ENCODE results near the gene ESYT1. TPM values are rescaled to one million over a fixed set of nuclear protein-coding genes. Genes with fewer than 3 reads are reported as not detected.
A peak's percentile ranks its signal among the peaks of the same experiment; 100 is the strongest.

The ESYT1 gene
- total and polyA plus RNA-seq, 9 of the 15 experiments (the other 6 are each of a cell fraction or from before 2014, with no cell fraction given) = 132 to 420 (median 164) TPM

DNA sequence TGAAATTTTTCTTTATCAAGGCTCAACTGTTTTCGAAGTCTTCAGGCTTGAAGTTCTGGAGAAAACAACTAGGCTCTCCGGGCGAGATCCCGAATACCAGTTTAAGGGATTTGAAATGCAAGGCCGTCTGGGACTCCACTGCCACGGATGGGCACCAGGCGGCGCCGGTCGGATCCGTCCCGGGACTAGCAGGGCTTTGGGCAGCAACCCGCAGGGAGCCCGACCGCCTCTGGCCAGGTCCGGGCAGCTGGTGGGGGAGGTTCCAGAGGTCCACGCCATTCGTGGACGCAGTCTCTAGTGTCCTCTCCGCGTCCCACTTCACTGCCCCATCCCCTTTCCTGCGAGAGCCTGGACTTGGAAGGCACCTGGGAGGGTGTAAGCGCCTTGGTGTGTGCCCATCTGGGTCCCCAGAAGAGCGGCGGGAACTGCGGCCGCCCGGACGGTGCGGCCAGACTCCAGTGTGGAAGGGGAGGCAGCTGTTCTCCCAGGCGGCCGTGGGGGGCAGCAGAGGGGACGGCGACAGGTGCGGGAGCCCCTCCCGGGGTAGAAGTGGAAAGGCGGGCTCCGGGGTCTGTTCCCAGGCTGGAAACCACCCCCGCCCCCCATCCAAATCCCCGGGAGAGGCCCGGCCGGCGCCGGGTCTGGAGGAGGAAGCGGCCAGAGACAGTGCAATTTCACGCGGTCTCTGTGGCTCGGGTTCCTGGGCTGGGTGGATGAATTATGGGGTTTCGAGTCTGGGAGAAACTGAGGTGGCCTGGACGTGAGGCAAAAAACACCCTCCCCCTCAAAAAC is 48.9 kb upstream of the ESYT1 start (continued):
- no peak for TF ChIP-seq ZBTB49 (CRISPR knock-in tag; IDR thresholded peaks at IDR 0.05; ENCODE audit: borderline replicate concordance)
- no peak for TF ChIP-seq MCM2 (IDR thresholded peaks at IDR 0.05; ENCODE audit: low read depth)
- no peak for TF ChIP-seq ZNF311 (CRISPR knock-in tag; IDR thresholded peaks at IDR 0.05)
- no peak for TF ChIP-seq SLC30A9 (CRISPR knock-in tag; IDR thresholded peaks at IDR 0.05)
- peak; percentile 79 for TF ChIP-seq HMGN3 (IDR thresholded peaks at IDR 0.05; ENCODE audit: borderline replicate concordance, extremely low read depth, insufficient read length, low read depth, low read length)
- no peak for TF ChIP-seq SOX6 (IDR thresholded peaks at IDR 0.05)
- TF ChIP-seq RCOR1 (IDR thresholded peaks at IDR 0.05; ENCODE audit: borderline replicate concordance in 1 of 2, low read depth in 2 of 2, low read length in 2 of 2) = peak in 1 of 2 experiments; percentile 3; a peak in 1 of 4 replicates
- no peak for TF ChIP-seq IFI16 (CRISPR knock-in tag; IDR thresholded peaks at IDR 0.05)
- no peak for TF ChIP-seq ZNF76 (CRISPR knock-in tag; IDR thresholded peaks at IDR 0.05; ENCODE audit: borderline replicate concordance)
- no peak for TF ChIP-seq CREBBP (IDR thresholded peaks at IDR 0.05; ENCODE audit: low read depth, low read length)
- no peak for TF ChIP-seq HIVEP1 (CRISPR knock-in tag; IDR thresholded peaks at IDR 0.05)
- TF ChIP-seq HLTF (IDR thresholded peaks at IDR 0.05) = no peak
- TF ChIP-seq, protein P1, sequence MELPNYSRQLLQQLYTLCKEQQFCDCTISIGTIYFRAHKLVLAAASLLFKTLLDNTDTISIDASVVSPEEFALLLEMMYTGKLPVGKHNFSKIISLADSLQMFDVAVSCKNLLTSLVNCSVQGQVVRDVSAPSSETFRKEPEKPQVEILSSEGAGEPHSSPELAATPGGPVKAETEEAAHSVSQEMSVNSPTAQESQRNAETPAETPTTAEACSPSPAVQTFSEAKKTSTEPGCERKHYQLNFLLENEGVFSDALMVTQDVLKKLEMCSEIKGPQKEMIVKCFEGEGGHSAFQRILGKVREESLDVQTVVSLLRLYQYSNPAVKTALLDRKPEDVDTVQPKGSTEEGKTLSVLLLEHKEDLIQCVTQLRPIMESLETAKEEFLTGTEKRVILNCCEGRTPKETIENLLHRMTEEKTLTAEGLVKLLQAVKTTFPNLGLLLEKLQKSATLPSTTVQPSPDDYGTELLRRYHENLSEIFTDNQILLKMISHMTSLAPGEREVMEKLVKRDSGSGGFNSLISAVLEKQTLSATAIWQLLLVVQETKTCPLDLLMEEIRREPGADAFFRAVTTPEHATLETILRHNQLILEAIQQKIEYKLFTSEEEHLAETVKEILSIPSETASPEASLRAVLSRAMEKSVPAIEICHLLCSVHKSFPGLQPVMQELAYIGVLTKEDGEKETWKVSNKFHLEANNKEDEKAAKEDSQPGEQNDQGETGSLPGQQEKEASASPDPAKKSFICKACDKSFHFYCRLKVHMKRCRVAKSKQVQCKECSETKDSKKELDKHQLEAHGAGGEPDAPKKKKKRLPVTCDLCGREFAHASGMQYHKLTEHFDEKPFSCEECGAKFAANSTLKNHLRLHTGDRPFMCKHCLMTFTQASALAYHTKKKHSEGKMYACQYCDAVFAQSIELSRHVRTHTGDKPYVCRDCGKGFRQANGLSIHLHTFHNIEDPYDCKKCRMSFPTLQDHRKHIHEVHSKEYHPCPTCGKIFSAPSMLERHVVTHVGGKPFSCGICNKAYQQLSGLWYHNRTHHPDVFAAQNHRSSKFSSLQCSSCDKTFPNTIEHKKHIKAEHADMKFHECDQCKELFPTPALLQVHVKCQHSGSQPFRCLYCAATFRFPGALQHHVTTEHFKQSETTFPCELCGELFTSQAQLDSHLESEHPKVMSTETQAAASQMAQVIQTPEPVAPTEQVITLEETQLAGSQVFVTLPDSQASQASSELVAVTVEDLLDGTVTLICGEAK (IDR thresholded peaks at IDR 0.05) = 0 out of 2 replicates have a peak, but pooled peaks have one; percentile 16
- TF ChIP-seq, protein P1 (CRISPR knock-in tag; IDR thresholded peaks at IDR 0.05) = no peak
- no peak for TF ChIP-seq SIX5 (IDR thresholded peaks at IDR 0.05; ENCODE audit: borderline replicate concordance in 1 of 2, insufficient read depth in 1 of 2, low read depth in 1 of 2, low read length in 2 of 2)

Data from K562 (cell line).